IMR-90 (cell line): Measurements from ENCODE around the gene PPM1M. TPM values are rescaled to one million over a fixed set of nuclear protein-coding genes. Genes with fewer than 3 reads are reported as not detected.

ENCODE experiments used
- ATAC-seq: fragments of 200-7000 bp; cut with Tn5 transposase; 2 replicates; pipeline ENCODE4 v1.9.1; 2020; ENCODE audit warnings: low read depth, mild to moderate bottlenecking, moderate library complexity
- BruUV-seq: library from RNA; stranded (reverse); fragments of 400-500 nt; replicated peaks from 2 replicates; lab custom pipeline; 2021; lab: Mats Ljungman, UMichigan
- CTCF ChIA-PET: fragments of 300-600 bp; formaldehyde crosslinking; extraction: SDS; loops from one replicate; lab custom pipeline; 2021; ENCODE audit warnings: antibody characterized with exemption; lab: Yijun Ruan, JAX
- POLR2A ChIA-PET: fragments of 300-600 bp; sonication (Branson Sonifier 250); formaldehyde crosslinking; loops from one replicate; lab custom pipeline; 2022; ENCODE audit warnings: antibody characterized with exemption; ENCODE audit not compliant: unreplicated experiment; lab: Charles Lee
- DNase-seq: peaks from one replicate; pipeline ENCODE4 v3.0.0; 2013
- H2AFZ ChIP-seq: replicated peaks from 2 replicates; pipeline ENCODE3; 2013; ENCODE audit warnings: low read length, mild to moderate bottlenecking; ENCODE audit not compliant: poor library complexity
- H2AK5ac ChIP-seq: 2 replicates; pipeline ENCODE4 v1.6.1; 2013; ENCODE audit warnings: low read depth, low read length, inconsistent platforms
- H2AK9ac ChIP-seq: replicated peaks from 2 replicates; pipeline ENCODE3; 2013; ENCODE audit warnings: mild to moderate bottlenecking, low read depth, low read length, moderate library complexity; ENCODE audit not compliant: poor library complexity
- H2BK120ac ChIP-seq: 2 replicates; pipeline ENCODE4 v1.6.1; 2013; ENCODE audit warnings: low read depth, low read length, inconsistent platforms
- H2BK15ac ChIP-seq: 3 replicates; pipeline ENCODE4 v1.6.1; 2013; ENCODE audit warnings: low read depth, low read length, inconsistent platforms
- H2BK20ac ChIP-seq: 2 replicates; pipeline ENCODE4 v1.6.1; 2013; ENCODE audit warnings: low read depth, mild to moderate bottlenecking, inconsistent platforms, low read length, moderate library complexity
- H2BK5ac ChIP-seq: 2 replicates; pipeline ENCODE4 v1.6.1; 2013; ENCODE audit warnings: mild to moderate bottlenecking, low read depth, low read length, inconsistent platforms; ENCODE audit not compliant: poor library complexity, severe bottlenecking
- H3K14ac ChIP-seq: replicated peaks from 2 replicates; pipeline ENCODE4 v1.6.1; 2013; ENCODE audit warnings: low read depth, low read length, inconsistent platforms
- H3K18ac ChIP-seq: 2 replicates; pipeline ENCODE4 v1.6.1; 2013; ENCODE audit warnings: low read depth, low read length, control low read depth
- H3K23ac ChIP-seq: 2 replicates; pipeline ENCODE4 v1.6.1; 2013; ENCODE audit warnings: low read depth, low read length, inconsistent platforms
- H3K27ac ChIP-seq: 2 replicates; pipeline ENCODE4 v1.5.1; 2013; ENCODE audit warnings: mild to moderate bottlenecking, control low read depth, low read length; ENCODE audit not compliant: insufficient read depth
- H3K27me3 ChIP-seq: 2 replicates; pipeline ENCODE4 v1.6.1; 2013; ENCODE audit warnings: low read length; ENCODE audit not compliant: control insufficient read depth, insufficient read depth
- H3K36me3 ChIP-seq: 2 replicates; pipeline ENCODE4 v1.6.1; 2013; ENCODE audit warnings: low read length, mixed read lengths; ENCODE audit not compliant: control insufficient read depth, insufficient read depth
- H3K4ac ChIP-seq: 2 replicates; pipeline ENCODE4 v1.6.1; 2013; ENCODE audit warnings: low read depth, low read length, inconsistent platforms
- H3K4me1 ChIP-seq: 2 replicates; pipeline ENCODE4 v1.6.1; 2013; ENCODE audit warnings: low read length, mixed read lengths; ENCODE audit not compliant: control insufficient read depth, insufficient read depth
- H3K4me2 ChIP-seq: 2 replicates; pipeline ENCODE4 v1.6.1; 2013; ENCODE audit warnings: low read depth, mild to moderate bottlenecking, control low read depth, low read length, moderate library complexity
- H3K4me3 ChIP-seq: 2 replicates; pipeline ENCODE4 v1.5.1; 2013; ENCODE audit warnings: low read depth, mild to moderate bottlenecking, control low read depth, low read length, moderate library complexity; ENCODE audit not compliant: insufficient read depth
- H3K56ac ChIP-seq: 2 replicates; pipeline ENCODE4 v1.6.1; 2013; ENCODE audit warnings: low read length, inconsistent platforms; ENCODE audit not compliant: insufficient read depth; ENCODE audit errors: extremely low read depth
- H3K79me1 ChIP-seq, 2 experiments: 2 replicates each; pipeline ENCODE4 v1.6.1; 2013; ENCODE audit warnings: low read length in 2 of 2, inconsistent platforms in 1 of 2, low read depth in 1 of 2
- H3K9ac ChIP-seq: 2 replicates; pipeline ENCODE4 v1.6.1; 2013; ENCODE audit warnings: low read depth, low read length, control low read depth
- H3K9me1 ChIP-seq: 2 replicates; pipeline ENCODE4 v1.6.1; 2013; ENCODE audit warnings: low read length, inconsistent platforms; ENCODE audit not compliant: insufficient read depth
- H3K9me3 ChIP-seq: 2 replicates; pipeline ENCODE4 v1.6.1; 2013; ENCODE audit warnings: low read length; ENCODE audit not compliant: control insufficient read depth, insufficient read depth
- H4K20me1 ChIP-seq: 2 replicates; pipeline ENCODE4 v1.6.1; 2013; ENCODE audit warnings: low read length, inconsistent platforms; ENCODE audit not compliant: insufficient read depth
- H4K5ac ChIP-seq: 2 replicates; pipeline ENCODE4 v1.6.1; 2013; ENCODE audit warnings: mild to moderate bottlenecking, low read depth, low read length, control low read depth
- H4K8ac ChIP-seq, 2 experiments: 2 replicates each; pipeline ENCODE4 v1.6.1; 2013; ENCODE audit warnings: low read depth in 2 of 2, low read length in 2 of 2, control low read depth in 1 of 2, inconsistent platforms in 1 of 2
- H4K91ac ChIP-seq: 2 replicates; pipeline ENCODE4 v1.6.1; 2013; ENCODE audit warnings: low read depth, low read length, inconsistent platforms; ENCODE audit not compliant: insufficient read depth
- BHLHE40 ChIP-seq: fragments of 150-350 bp; IDR thresholded peaks from 2 replicates; pipeline ENCODE4 v1.6.1; 2016; ENCODE audit warnings: mild to moderate bottlenecking, low read depth, low read length
- FOS ChIP-seq: fragments of 150-350 bp; IDR thresholded peaks from 2 replicates; pipeline ENCODE4 v1.6.1; 2016; ENCODE audit warnings: low read depth, low read length
- MAFK ChIP-seq: IDR thresholded peaks from 2 replicates; pipeline ENCODE4 v1.6.1; 2012; ENCODE audit warnings: low read depth, low read length, improper control_type of control experiment
- MXI1 ChIP-seq: IDR thresholded peaks from 2 replicates; pipeline ENCODE4 v1.6.1; 2012; ENCODE audit warnings: low read depth, mild to moderate bottlenecking, low read length, moderate library complexity, borderline replicate concordance
- POLR2A ChIP-seq: IDR thresholded peaks from 2 replicates; pipeline ENCODE4 v1.6.1; 2012; ENCODE audit warnings: mild to moderate bottlenecking, low read depth, low read length
- RAD21 ChIP-seq: IDR thresholded peaks from 2 replicates; pipeline ENCODE4 v1.6.1; 2012; ENCODE audit warnings: low read length, improper control_type of control experiment
- RFX5 ChIP-seq: IDR thresholded peaks from 2 replicates; pipeline ENCODE4 v1.8.0; 2012; ENCODE audit warnings: low read depth, mild to moderate bottlenecking, low read length, moderate library complexity
- SMC3 ChIP-seq: fragments of 150-350 bp; IDR thresholded peaks from 2 replicates; pipeline ENCODE4 v1.6.1; 2016; ENCODE audit warnings: low read depth, mild to moderate bottlenecking, antibody characterized with exemption, low read length, moderate library complexity
- WGBS, 2 experiments: methylation state at CpG; one replicate each; pipeline versions ENCODE4 v1.1.5 to v1.1.7; 2013; ENCODE audit warnings: missing lambda C conversion rate in 2 of 2; ENCODE audit not compliant: insufficient read length in 1 of 2; ENCODE audit errors: extremely low coverage in 2 of 2; 5-methylcytosine and 5-hydroxymethylcytosine counted together
- dilution Hi-C: fragments of 300-500 bp; cut with HindIII; formaldehyde crosslinking; loops from one replicate; pipeline ENCODE4 v1.14.3; 2018; ENCODE audit warnings: low sequenced_read_pairs; ENCODE audit not compliant: unreplicated experiment
- in situ Hi-C: fragments of 300-500 bp; cut with MboI; formaldehyde crosslinking; loops from 3 replicates; pipeline ENCODE4 v1.14.3; 2019; ENCODE audit warnings: low sequenced_read_pairs, inconsistent platforms, mixed read lengths
- intact Hi-C: fragments of 100-400 bp; cut with micrococcal nuclease; formaldehyde crosslinking; loops from 2 replicates; pipeline ENCODE4 v1.10.0; 2022
- polyA plus RNA-seq, 3 experiments: library from polyadenylated mRNA; depleted of rRNA; stranded (reverse); fragments of >200 nt; gene quantifications; 2 replicates each; pipeline ENCODE4 v1.2.3, GENCODE V29; 2012; ENCODE audit warnings: low replicate concordance in 1 of 3
- total RNA-seq: library from RNA; depleted of rRNA; stranded (reverse); fragments of >200 nt; gene quantifications from 2 replicates; pipeline ENCODE4 v1.2.3, GENCODE V29; 2012
- TF ChIP-seq, protein P1 (sequence below): fragments of 150-350 bp; IDR thresholded peaks from 2 replicates; pipeline ENCODE4 v1.6.1; 2016; ENCODE audit warnings: low read depth, mild to moderate bottlenecking, low read length, moderate library complexity, borderline replicate concordance

PPM1M gene
- total and polyA plus RNA-seq, 2 of the 4 experiments (the other 2 are of a cell fraction): 12.2 to 18.1 TPM

DNA sequence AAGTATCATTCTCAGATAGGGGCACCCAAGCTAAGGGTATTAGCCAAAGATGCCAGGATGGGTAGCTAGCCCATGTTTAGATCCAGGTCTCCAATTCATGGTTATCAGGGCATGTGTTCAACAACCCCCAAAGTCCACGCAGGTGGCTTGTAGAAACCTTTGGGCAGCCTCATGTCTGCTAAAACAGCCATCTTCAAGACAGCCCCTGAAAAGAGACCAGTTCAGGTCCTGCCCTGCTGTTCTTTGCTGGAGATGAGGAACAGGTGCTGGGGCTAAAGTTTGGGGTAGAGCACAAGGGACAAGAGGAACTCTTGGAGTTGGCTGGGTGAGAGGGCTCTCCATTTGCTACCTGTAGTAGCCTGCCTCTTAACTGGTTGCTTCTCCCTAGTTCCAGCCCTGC is 4.6 kb downstream of the PPM1M start (continued):
- no peak for TF ChIP-seq SMC3

DNA sequence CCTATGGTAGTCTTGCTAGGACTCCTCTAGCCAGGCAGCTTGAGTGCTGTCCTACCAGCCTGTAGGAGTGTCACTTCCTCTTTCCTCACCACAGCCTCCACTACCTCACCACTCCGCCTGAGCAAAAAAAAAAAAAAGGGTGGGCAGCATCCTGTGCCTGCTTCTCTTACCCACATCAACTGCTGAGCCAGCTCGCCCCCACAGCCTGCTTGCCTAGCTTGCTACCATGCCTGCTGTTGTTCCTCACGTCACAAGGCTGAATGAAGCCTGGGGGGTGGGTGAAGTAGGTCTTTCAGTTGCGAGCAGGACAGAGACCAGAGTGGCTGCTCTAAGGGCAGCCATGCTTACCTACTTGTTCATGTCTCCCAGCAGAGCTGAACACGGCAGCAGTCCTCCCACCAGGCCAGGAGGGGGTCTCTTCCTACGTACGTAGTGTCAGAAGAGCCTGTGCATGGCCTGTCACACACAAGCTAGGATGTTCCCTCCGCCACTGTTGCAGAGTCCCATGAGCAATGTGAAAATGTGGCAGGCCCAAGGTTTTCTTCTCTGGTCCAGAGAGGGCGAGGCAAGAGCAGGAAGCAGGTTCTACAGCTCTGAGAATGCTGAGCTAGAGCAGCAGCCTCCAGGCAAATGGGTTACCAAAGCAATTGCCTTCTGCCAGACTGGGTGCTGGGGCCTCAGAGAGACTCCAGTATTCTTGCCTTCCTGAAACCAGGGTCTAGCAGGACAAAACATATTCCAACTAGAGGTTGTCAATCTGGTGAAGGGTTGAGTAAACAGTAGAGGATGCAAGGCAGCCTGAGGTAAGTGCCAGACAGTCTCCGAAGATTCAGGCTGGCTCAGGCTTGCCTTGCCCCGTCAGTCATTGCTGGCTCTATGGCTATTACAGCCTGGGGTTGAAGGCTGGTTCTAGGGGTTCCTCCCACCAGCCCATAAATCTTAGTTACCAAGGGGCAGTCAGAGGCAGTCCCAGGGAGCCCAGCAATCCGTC is 8.1 kb downstream of the PPM1M start:
- Histone ChIP-seq H3K9ac (no peak overlapping the region), H2AK9ac (peak overlapping the region; percentile 84), H3K27ac (no peak overlapping the region), H2BK20ac (no peak overlapping the region), H3K79me1 (peaks cover 5 to 61% of the 10 kb centered on the region in 2 experiments; a peak in 3 of 4 replicates), H3K36me3 (peaks cover 68% of the 10 kb centered on the region), H2BK5ac (no peak overlapping the region), H3K4me1 (0 out of 2 replicates have a peak, but pooled peaks cover 2% of the 10 kb centered on the region), H3K4me3 (no peak overlapping the region), H2AK5ac (no peak overlapping the region), H3K56ac (no peak overlapping the region), H2BK120ac (no peak overlapping the region), H2AFZ (peak overlapping the region; percentile 58), H4K20me1 (peaks cover 35% of the 10 kb centered on the region), H4K8ac (no peak overlapping the region), H3K23ac (no peak overlapping the region), H3K27me3 (no peaks in the 10 kb centered on the region), H3K9me1 (peaks cover 12% of the 10 kb centered on the region; the same call in 1 of the 2 replicates), H4K91ac (no peak overlapping the region), H3K4ac (no peak overlapping the region), H3K18ac (no peak overlapping the region), H4K5ac (no peak overlapping the region), H2BK15ac (no peak overlapping the region), H3K4me2 (no peak overlapping the region), H3K14ac (no peak overlapping the region), H3K9me3 (no peaks in the 10 kb centered on the region)
- intact Hi-C loops: loop anchor here (2.0 kb wide), 1 partner anchor 15 kb away; no protein-coding TSS in a partner anchor
- ChIA-PET CTCF (no interaction called here), POLR2A (interaction anchor here (0.6 to 0.7 kb wide), 2 partner anchors 13 to 69 kb away, joined by 5 to 8 read pairs; no protein-coding TSS in a partner anchor)
- BruUV-seq: no TSS peak
- ATAC-seq (no peak), DNase-seq (no peak)
- dilution Hi-C loops: no loop called here
- in situ Hi-C loops: no loop called here
- TF ChIP-seq MAFK: no peak
- no peak for TF ChIP-seq MXI1
- TF ChIP-seq BHLHE40: no peak
- no peak for TF ChIP-seq RFX5
- TF ChIP-seq RAD21: no peak
- TF ChIP-seq FOS: no peak
- no peak for TF ChIP-seq POLR2A
- TF ChIP-seq, protein P1, sequence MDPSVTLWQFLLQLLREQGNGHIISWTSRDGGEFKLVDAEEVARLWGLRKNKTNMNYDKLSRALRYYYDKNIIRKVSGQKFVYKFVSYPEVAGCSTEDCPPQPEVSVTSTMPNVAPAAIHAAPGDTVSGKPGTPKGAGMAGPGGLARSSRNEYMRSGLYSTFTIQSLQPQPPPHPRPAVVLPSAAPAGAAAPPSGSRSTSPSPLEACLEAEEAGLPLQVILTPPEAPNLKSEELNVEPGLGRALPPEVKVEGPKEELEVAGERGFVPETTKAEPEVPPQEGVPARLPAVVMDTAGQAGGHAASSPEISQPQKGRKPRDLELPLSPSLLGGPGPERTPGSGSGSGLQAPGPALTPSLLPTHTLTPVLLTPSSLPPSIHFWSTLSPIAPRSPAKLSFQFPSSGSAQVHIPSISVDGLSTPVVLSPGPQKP: no peak
- WGBS, 2 experiments: 87% methylated on average over 4 of the region's 12 CpGs; no CpG with 5 or more reads in 1 of the 2 experiments
